Neutrophil (primary cell): Measurements from ENCODE around the gene ANK3.

Experiments
- H3K27ac ChIP-seq: fragments of 200-600 bp; sonication (generic); 2 replicates; pipeline ENCODE4 v1.5.1; 2016; ENCODE audit warnings: mild to moderate bottlenecking, moderate library complexity
- H3K27me3 ChIP-seq: fragments of 200-600 bp; sonication (generic); 2 replicates; pipeline ENCODE4 v1.6.0; 2016; ENCODE audit warnings: mild to moderate bottlenecking
- H3K36me3 ChIP-seq: fragments of 200-600 bp; sonication (generic); 2 replicates; pipeline ENCODE4 v1.5.1; 2017
- H3K4me1 ChIP-seq, 2 experiments: fragments of 200-600 bp in 1 of 2; sonication (generic) in 1 of 2; 1 replicate in 1 of 2; 2 replicates in 1 of 2; pipeline versions ENCODE4 v1.5.1 to v1.6.1; 2013 to 2016; ENCODE audit warnings: low read depth in 1 of 2, low read length in 1 of 2, mild to moderate bottlenecking in 1 of 2, moderate library complexity in 1 of 2; ENCODE audit not compliant: control insufficient read depth in 1 of 2, insufficient read depth in 1 of 2
- H3K4me3 ChIP-seq, 2 experiments: fragments of 200-600 bp in 1 of 2; sonication (generic) in 1 of 2; 1 replicate in 1 of 2; 2 replicates in 1 of 2; pipeline ENCODE4 v1.5.1; 2013 to 2016; ENCODE audit warnings: low read depth in 1 of 2, low read length in 1 of 2, mild to moderate bottlenecking in 1 of 2, moderate library complexity in 1 of 2
- H3K9me3 ChIP-seq: fragments of 200-600 bp; sonication (generic); 2 replicates; pipeline ENCODE4 v1.5.1; 2016
- TF ChIP-seq, protein P1 (sequence below): fragments of 200-600 bp; sonication (generic); IDR thresholded peaks from 2 replicates; pipeline ENCODE4 v1.5.1; 2016; ENCODE audit warnings: antibody characterized with exemption

The ANK3 gene

DNA sequence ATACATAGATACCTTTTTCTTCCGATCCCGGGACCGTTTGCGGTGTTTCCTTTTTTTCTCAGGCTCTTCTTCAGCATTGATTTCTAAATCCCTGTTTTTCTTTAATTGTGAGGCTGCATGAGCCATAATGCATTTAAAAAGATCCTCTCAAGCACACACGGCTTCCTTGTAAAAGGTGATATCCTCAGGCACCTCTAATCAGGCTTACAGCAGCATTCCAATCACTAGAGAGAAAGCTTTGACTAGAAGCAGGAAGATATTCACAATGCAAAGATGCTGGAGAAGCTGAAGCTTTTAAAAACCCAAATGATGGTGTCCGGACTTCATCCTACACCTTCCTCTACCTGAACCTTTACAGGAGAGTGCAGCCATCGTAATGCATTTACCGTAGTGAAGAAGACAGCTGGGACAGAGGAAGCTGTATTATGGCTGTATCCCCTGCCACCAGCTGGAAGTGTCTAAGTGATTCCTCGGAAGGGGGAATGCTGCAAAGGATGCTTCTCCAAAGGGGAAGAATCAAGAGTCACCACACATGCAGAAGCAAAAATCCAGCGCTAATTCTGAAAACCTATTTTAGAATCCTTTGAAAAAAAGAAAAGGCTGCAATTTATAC lies at the start of gene ANK3:
Gene ANK3 (minus strand): TSS at position 463 of the 613 bp plus-strand sequence. CDS start 337 bp downstream, at position 126.
- Histone ChIP-seq H3K27me3 (no peaks in the 10 kb centered on the region), H3K36me3 (no peaks in the 10 kb centered on the region), H3K27ac (no peak within 1 kb of the TSS), H3K9me3 (no peaks in the 10 kb centered on the region), H3K4me3 (no peak within 1 kb of the TSS), H3K4me1 (no peaks in the 10 kb centered on the region)
- TF ChIP-seq, protein P1, sequence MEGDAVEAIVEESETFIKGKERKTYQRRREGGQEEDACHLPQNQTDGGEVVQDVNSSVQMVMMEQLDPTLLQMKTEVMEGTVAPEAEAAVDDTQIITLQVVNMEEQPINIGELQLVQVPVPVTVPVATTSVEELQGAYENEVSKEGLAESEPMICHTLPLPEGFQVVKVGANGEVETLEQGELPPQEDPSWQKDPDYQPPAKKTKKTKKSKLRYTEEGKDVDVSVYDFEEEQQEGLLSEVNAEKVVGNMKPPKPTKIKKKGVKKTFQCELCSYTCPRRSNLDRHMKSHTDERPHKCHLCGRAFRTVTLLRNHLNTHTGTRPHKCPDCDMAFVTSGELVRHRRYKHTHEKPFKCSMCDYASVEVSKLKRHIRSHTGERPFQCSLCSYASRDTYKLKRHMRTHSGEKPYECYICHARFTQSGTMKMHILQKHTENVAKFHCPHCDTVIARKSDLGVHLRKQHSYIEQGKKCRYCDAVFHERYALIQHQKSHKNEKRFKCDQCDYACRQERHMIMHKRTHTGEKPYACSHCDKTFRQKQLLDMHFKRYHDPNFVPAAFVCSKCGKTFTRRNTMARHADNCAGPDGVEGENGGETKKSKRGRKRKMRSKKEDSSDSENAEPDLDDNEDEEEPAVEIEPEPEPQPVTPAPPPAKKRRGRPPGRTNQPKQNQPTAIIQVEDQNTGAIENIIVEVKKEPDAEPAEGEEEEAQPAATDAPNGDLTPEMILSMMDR = no peak

DNA sequence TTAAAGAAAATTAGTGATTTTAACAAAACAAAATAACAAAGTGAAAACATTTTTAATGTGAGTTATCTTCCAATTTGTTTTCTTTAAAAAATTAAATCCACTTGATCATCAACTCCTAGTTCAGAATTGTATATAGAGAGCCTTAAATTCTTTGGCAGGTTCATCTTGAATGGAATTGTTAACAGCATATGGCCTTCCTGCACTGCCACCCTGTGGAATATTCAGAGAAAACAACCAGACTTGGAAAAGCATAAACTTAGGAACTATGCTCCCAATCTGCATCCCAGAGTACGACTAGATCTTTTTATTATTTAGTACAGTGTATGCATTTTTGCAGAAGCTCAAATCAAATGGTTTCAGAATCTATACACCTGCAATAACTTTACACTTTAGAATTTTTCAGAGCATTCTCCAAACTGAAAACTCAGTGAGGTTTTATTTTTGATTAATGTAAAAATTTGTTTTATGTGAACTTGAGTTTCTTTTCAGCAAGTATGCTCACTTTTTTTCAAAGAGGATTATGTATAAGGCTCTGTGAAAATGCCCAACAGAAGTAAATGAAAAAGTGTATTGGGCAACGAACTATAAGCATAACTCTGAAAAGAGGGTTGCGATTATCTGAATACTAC lies 44.9 kb upstream of the ANK3 start:
- Histone ChIP-seq H3K27me3 (no peaks in the 10 kb centered on the region), H3K27ac (no peak overlapping the region), H3K4me1 (no peaks in the 10 kb centered on the region), H3K36me3 (no peaks in the 10 kb centered on the region), H3K9me3 (no peaks in the 10 kb centered on the region), H3K4me3 (no peak overlapping the region)
- TF ChIP-seq, protein P1 = no peak

DNA sequence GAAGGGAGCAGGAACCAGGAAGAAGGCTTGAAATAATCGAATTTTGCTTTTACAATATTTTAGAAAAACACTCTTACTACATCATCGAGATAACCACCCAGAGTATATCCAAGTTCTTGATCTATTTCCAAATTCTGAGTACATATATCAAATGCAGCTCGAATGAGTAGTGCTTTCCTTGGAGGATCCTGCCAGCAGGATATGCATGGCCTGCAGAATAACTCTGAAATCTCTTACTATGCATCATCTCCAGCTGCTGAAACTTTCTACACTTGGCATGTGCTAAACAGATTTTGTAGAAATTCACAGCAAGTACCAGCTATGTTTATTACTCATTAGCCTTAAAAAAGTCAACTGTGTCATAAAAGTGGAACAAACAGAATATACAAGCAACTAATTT lies 44.0 kb upstream of the ANK3 start:
- Histone ChIP-seq H3K4me1 (no peaks in the 10 kb centered on the region), H3K27ac (no peak overlapping the region), H3K4me3 (no peak overlapping the region), H3K9me3 (no peaks in the 10 kb centered on the region), H3K27me3 (no peaks in the 10 kb centered on the region), H3K36me3 (no peaks in the 10 kb centered on the region)
- TF ChIP-seq, protein P1 = no peak

DNA sequence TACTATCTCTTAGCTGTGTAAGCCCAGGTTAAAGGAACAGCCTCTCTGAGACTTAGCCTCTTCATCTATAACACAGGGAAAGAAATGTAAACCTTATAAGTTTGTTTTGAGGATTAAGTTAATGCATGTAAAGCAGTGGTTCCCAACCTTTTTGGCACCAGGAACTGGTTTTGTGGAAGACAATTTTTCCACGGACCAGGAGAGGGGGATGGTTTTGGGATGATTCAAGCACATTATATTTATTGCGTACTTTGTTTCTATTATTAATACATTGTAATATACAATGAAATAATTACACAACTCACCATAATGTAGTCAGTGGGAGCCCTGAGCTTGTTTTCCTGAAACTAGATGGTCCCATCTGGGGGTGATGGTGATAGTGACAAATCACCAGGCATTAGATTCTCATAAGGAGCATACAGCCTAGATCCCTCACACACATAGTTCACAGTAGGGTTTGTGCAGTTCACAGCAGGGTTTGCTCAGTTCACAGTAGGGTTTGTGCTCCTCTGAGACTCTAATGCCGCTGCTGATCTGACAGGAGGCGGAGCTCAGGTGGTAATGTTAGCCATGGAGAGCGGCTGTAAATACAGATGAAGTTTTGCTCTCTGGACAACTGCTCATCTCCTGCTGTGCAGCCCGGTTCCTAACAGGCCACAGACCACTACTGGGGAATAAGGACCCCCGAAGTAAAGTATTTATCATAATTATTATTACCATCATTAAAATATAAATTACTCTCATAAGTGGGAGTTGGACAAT lies 41.3 kb upstream of the ANK3 start:
- Histone ChIP-seq H3K27me3 (no peaks in the 10 kb centered on the region), H3K36me3 (no peaks in the 10 kb centered on the region), H3K4me3 (no peak overlapping the region), H3K27ac (no peak overlapping the region), H3K9me3 (no peaks in the 10 kb centered on the region), H3K4me1 (no peaks in the 10 kb centered on the region)
- TF ChIP-seq, protein P1 = no peak

DNA sequence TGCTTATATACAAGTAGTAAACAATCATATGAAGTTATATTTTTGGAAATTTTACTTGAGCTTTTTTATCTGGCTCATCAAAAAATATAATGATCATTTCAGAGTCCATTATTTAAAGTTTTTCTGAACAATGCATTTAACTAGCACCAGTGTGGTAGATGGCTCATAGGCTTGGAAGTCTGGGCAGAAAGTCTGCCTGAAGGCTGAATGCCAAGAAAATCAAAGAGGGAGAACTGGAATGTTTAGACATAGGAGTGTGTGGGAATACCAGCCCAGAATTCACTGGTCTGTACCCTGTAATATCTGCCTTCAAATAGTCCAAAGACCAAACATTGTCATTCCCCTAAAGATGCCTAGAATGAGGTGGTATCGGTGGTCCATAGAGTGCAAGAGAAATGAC lies 40.3 kb upstream of the ANK3 start:
- TF ChIP-seq, protein P1 = no peak
- Histone ChIP-seq H3K4me1 (no peaks in the 10 kb centered on the region), H3K27me3 (no peaks in the 10 kb centered on the region), H3K4me3 (no peak overlapping the region), H3K9me3 (no peaks in the 10 kb centered on the region), H3K27ac (no peak overlapping the region), H3K36me3 (no peaks in the 10 kb centered on the region)
